Neural progenitor cell (in vitro differentiated cells): ENCODE measurements around the gene MMS22L.

Experiments used
- EZH2 ChIP-seq: fragments of 200-600 bp; sonication (generic); IDR thresholded peaks from 2 replicates; pipeline ENCODE4 v1.6.1; 2017; ENCODE audit warnings: antibody characterized with exemption, mild to moderate bottlenecking, moderate library complexity
- EZH2phosphoT487 ChIP-seq: fragments of 200-600 bp; sonication (generic); IDR thresholded peaks from 2 replicates; pipeline ENCODE4 v1.6.1; 2017; ENCODE audit warnings: antibody characterized with exemption
- TF ChIP-seq, protein P1 (sequence below): fragments of 200-600 bp; sonication (generic); IDR thresholded peaks from 2 replicates; pipeline ENCODE4 v1.5.1; 2017; ENCODE audit warnings: antibody characterized with exemption, mild to moderate bottlenecking

DNA sequence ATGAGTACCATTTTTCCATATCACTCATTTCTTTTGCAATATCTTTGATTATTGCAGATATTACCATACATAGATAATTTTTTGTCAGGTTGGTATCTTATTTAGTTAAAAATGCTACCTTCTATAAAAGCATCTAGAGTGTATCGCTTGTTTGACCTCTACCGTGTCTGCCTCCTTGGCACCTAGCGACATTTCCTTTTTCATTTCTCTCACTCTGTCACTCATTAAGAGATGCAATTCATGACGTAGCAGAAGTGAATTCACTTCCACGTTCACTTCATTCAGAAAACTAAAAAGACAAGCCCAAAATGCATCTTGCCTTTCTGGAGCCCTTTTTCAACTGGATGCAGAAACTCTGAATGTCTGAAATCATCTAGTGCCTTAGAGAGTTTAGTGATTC, 172.9 kb downstream of the MMS22L start:
- TF ChIP-seq EZH2 (no peak), EZH2phosphoT487 (no peak)
- TF ChIP-seq, protein P1, sequence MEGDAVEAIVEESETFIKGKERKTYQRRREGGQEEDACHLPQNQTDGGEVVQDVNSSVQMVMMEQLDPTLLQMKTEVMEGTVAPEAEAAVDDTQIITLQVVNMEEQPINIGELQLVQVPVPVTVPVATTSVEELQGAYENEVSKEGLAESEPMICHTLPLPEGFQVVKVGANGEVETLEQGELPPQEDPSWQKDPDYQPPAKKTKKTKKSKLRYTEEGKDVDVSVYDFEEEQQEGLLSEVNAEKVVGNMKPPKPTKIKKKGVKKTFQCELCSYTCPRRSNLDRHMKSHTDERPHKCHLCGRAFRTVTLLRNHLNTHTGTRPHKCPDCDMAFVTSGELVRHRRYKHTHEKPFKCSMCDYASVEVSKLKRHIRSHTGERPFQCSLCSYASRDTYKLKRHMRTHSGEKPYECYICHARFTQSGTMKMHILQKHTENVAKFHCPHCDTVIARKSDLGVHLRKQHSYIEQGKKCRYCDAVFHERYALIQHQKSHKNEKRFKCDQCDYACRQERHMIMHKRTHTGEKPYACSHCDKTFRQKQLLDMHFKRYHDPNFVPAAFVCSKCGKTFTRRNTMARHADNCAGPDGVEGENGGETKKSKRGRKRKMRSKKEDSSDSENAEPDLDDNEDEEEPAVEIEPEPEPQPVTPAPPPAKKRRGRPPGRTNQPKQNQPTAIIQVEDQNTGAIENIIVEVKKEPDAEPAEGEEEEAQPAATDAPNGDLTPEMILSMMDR, result no peak
